HG03280 (cell line): ENCODE measurements around the gene RPL37.
"Not testable (repeated sequence)": the region's sequence is repeated elsewhere in the genome, so short reads cannot be mapped to it uniquely, and the experiment has no call there.

ENCODE experiments used
- ATAC-seq: cut with Tn5 transposase; IDR thresholded peaks from one replicate; pipeline ENCODE4 v1.9.1; 2021; ENCODE audit warnings: mild to moderate bottlenecking, moderate library complexity; ENCODE audit not compliant: unreplicated experiment

RPL37 gene

DNA sequence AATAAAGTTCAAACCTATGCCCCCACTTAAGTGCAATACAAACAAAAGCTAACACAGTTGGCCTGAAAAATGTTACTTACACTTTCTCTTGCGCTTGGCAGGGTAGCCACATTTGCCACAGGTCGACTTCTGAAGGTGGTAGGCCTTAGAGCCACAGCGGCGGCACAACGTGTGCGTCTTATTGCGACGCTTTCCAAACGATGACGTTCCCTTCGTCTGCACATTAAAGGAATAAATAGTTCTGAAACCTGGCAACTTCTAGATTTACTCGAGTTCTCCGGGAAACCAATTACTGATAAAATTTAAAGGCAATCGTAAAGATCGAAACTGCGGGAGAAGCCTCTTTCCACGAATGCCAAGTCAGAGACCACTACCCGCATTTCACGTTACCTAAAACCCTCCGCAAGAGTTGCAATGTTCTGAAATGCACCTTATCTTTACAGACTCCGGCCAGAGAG, 602 bp downstream of the RPL37 start:
- ATAC-seq, result no peak

DNA sequence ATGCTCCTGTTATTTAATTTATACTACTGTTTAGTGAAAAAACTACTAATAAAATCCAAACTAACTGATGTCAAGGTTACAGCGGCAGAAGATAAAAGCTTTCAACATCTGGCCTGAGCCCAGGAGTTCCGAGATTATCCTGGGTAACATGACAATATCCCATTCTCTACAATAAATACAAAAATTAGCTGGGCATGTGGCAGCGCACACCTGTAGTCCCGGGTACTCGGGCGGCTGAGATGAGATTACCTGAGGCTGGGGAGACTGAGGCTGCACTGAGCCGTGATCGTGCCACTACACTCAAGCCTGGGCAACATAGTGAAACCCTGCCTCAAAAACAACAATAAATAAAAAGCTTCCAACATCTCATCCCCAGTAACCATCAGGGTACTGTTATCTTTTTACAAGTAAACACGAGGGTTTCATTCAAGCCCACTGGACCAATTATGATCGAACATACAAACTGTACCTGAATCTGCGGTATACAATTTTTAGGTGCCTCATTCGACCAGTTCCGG, 1.3 kb downstream of the RPL37 start:
- no peak for ATAC-seq

DNA sequence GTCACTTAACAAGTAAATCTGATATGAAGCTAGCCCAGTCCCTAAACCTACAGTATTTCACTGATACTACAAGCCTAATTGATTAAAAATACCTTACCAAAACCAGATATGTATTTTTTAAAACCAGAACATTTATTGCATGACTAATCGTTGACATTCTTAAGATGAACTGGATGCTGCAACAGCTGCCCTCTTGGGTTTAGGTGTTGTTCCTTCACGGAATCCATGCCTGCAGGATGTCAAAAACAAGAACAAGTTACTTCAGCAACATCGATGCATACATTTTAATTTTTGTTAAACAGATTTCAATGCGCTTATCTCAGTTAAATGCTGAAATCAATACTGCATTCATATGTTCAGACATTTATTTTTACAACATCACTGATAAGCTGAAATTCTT, 2.7 kb downstream of the RPL37 start:
- no peak for ATAC-seq

DNA sequence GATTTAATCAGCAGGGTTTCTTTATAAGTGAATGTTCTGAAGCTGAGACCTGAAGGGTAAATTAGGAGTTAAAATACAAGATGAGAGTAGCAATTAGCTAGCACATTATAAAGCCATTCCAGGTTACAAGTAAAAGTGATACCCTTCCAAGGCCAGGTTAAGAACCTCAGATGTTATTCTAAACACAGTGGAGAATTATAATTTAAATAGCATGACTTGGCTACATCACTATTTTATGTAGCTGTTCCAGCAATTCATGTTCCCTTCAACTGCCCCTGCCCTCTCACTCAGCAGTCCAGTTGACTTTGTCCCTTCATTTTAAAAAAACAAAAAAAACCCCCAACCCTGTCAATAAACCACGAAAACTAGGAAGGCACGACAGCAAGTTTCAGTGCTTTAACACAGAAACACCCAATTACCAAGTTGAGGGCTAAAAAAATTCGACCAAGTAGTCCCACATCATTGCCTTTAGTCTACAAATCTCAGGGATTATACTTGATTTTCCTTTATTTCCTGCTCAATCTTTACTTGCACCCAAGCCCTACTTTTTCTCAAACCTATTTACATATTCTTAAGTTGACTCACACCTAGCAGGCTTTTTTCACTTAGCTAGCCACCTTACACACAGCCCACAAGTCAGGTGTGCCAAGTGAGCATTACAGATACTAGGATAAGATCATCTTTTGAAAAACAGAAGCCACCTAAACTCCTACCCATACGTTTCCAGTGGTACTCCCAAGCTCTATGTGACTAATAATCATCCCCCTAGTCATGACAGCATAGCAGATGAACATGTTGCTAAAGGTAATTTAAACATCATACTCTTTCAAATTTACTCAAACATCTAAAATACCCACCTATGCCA, 3.4 kb downstream of the RPL37 start:
- ATAC-seq, result no peak

DNA sequence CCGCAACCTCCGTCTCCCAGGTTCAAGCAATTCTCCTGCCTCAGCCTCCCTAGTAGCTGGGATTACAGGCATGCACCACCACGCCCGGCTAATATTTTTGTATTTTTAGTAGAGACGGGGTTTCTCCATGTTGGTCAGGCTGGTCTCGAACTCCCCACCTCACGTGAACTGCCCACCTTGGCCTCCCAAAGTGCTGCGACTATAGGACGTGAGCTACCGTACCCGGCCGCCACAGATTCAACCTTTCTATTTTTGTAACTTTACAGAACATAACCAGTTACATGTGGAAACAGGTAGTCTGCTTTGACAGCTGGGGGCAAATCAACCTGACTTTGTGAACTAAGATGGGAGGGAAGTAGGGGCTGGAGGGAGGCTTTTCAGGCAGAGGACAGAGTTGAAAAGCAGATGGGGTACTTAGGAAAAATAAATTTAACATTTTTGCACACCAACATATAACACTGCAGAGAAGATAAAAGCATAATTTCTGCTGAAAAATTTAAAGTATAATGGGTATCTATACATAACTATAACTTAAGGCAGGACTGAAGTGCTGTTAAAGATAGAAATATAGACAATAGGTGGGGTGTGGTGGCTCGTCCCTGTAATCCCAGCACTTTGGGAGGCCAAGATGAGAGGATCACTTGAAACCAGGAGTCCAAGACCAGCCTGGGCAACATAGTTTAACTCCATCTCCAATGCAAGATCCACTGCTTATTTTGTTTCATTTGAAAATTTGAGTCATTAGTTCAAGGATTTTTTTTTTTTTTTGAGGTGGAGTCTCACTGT, 5.1 kb downstream of the RPL37 start:
- ATAC-seq, result no peak

DNA sequence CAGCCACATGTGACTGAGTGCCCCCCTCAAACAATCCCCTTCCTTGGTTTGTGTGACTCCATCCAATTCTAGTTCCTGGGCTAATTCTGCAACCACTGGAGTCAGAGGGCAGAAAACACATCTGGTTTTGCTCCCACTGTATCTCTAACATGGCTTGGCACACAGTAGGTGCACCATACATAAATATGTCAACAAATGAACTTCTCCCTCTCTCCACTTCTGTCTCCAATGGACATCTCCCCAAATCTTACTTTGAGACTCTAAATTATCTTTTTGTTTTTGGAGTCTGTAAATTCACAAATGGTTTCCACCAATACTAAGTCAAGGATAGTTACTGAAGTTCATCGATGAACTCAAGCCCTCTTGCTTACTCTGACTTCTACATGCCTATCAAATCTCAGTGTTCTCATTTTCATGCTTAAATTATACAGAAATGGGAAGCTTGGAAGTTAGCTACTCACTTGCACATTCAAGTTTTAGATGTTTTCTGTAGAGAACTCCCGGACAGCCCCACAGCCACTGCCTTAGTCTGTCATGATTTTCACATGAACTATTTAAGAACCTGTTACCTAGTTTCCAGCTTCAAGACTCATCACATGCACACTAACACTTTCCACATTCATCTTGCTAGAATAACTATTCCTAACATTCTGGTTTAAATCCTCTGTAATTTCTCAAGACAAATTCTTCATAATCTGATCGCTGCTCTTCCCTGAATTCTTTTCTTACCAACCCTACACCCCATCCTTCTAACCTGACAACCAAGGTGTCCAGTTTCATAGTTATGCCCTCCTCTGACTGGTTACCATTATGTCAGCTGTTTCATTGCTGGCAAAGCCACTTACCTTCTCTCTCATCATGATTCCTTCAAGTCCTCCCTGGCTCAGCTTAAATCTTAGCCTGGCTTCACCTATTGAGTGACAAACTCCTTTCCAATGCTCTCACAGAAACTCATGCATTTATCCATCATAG, 6.0 kb downstream of the RPL37 start:
- no peak for ATAC-seq

DNA sequence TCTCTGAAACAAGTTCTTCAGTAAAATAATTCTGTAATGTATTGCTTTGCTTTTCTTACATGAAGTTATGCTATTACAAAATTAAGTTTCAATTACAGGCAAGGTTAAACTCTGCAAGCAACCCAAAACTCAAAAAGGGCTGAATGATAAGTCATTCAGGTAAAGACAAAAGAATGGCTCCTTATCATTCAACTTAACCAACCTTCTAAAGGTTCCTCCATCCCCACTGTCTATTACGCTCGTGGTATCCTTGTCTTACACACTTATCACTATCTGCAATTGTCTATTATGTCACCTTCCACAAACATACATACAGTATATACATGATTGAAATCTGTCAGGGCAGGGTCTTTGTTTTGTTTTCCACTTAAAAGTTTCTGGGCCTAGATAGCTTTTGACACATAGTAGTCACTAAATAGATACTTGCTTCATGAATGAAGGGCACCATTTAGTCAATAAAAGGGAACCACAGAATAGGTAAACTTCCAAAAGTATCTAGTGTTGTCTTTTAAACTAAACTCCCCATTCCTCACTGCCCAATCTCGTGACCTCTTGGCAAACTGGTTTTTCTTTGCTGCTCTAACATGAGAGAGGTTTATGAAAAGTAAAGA, 6.9 kb downstream of the RPL37 start:
- no peak for ATAC-seq

DNA sequence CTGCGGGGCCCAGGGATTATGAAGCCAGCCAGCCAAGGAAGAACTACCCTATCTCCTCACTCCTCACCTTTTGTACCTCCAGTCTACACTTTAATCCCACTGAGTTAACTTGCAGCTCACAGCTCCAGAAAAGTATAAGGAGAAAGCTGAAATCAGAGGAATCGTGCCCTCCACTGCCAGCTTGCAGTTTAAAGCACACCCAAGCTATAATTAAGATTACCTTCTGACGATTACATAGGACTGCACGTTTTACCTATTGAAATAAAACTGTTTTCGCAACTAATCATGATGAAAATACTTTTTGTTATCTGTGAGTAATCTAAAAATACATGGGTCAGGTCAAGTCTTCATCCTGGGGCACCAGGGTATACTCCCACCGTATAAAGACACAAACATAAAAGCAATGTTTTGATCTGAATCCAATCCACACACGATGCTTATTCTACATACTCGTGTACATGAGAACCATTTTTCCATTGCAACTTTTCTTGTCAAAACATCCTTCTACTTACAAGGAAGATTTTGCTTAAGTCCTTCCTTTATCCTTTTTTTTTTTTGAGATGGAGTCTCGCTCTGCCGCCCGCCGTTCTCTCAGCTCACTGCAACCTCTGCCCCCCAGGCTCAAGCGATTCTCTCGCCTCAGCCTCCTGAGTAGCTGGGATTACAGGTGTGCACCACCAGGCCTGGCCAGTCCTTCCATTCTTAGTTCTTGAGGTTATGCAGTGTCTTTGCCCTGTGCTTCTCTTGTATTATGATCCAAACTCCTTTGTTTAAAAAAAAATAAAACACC, 7.6 kb downstream of the RPL37 start:
- no peak for ATAC-seq

DNA sequence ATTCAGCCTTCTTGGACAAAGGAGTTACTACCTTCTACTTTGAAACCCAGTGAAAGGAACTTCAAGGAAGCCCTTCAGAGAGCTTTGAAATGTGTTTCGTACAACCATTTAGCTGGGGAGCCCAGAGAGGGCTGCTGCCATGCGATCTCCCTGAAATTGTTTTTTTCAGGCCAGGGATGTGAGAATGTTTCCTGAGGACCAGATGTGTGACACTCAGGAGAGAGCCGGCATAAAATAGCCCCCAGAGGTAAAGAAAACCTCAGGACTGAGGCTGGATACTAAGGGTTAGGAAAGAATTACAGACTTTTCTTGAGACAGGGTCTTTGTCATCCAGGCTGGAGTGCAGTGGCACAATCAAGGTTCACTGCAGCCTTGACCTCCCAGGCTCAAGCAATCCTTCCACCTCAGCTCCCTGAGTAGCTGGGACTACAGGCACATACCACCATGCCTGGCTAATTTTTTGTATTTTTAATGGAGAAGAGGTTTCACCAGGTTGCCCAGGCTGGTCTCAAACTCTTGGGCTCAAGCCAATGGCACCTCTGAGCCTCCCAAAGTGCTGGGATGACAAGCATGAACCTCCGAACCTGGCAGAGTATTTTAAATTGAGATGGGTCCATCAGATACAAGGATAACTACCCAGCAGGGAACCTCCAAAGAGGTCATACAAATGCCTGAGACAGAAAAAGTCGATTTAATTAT, 8.4 kb downstream of the RPL37 start:
- ATAC-seq, result no peak

DNA sequence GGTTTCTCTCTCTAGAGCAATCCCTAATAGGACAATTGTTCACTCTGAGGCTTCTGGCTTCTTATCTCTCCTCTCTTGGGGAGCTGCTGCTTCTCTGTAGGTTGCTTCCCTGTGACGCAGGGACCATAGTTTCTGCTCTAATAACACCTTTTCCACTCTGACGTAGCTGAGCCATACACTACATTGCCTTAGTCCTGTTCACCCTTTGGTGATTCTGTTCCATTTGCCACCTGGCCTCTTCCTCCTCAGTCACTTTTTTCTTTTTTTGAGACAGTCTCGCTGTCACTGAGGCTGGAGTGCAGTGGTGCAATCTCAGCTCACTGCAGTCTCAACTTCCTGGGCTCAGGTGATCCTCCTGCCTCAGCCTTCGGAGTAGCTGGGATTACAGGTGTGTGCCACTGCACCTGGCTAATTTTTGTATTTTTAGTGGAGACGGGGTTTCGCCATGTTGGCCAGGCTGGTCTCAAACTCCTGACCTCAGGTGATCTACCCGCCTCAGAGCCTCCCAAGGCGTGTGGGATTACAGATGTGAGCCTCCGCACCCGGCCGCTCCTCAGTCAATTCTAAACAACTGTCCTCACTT, 9.5 kb downstream of the RPL37 start:
- not testable (repeated sequence) for ATAC-seq

DNA sequence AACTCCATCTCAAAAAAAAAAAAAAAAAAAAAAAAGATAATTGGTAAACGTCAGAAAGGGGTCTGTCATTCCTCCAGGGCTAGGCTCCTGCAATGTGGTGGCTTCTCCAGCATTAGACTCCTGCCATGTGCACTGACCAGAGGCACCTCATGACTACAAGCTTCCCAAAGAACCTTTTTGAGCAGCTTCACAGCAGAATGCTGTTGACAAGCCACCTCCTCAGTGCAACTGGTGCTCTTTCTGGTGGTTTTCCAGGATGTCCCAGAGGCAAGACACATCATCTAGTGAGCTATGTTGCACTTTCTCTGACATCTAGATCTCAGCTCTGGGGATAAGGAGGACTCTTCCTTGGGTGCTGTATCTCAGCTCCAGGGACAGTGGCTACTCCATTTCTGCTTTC, 11.6 kb downstream of the RPL37 start:
- ATAC-seq, result no peak

DNA sequence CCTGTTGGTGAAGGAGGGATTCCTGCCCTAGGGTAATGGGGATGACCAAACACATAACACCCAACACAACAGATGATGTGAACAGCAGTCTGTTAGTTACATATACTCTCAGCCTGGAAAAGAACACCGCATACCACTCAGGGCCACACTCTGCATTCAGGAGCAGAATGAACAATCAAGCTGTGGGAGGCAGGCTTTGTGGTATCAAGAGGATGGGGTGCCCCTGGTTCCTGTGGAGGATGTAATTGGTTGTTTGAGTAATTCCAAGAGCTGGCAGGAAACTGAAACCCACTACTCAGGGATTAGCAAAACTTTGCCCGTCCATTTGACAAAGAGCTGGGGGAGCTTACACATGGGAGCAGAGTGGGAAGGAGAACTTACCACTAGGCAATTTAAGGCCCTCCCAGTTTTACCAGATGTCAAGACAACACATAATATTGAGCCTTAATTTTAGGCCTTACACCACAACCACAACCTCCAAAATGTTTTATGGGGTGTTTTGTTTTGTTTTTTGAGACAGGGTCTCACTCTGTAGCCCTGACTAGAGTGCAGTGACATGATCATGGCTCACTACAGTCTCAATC, 21.2 kb downstream of the RPL37 start:
- no peak for ATAC-seq

DNA sequence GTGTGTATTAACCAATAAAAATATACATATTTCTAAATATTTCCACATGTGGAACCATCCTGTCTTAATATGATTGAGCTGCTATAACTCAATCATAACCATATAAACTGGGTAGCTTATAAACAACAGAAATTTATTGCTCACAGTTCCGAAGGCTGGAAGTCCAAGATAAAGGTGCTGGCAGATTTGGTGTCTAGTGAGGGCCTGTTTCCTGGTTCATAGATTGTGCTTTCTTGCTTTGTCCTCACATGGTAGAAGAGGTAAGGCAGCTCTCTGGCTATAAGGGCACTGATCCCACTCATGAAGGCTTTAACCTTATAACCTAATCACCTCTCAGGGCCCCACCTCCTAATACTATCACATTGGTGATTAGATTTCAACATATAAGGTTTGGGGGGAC, 22.9 kb downstream of the RPL37 start:
- ATAC-seq, result no peak

DNA sequence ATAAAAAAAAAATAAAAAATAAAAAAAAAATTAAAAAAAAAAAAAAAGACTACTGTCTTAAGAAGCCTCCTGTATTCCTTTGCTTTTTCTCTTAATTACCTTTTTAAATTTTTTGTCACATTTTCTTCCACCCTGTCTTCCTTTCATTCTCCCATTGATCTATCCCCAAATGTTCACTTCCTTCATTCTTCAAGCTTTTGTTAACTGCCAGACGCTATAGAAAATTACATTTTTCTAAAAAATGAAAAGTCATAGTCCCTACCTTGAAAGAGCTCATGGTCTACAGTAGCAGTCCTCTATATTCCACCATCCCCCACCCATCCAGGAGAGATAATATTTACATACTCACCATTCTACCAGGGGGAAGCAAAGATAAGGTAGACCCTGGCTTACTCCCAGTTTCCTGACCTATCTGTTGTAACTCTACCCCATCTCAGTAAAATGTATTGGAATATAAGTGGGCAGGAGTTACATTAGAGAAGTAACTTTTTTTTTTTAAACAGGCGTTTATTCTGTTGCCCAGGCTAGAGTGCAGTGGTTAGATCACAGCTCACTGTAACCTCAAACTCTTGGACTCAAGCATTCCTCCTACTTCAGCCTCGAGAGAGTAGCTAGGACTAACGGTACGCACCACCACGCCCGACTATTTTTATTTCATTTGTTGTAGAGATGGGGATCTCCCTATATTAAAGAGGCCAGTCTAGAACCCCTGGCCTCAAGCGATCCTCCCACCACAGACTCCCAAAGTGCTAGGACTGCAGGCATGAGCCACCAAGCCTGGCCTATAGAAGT, 33.1 kb downstream of the RPL37 start:
- ATAC-seq, result no peak

DNA sequence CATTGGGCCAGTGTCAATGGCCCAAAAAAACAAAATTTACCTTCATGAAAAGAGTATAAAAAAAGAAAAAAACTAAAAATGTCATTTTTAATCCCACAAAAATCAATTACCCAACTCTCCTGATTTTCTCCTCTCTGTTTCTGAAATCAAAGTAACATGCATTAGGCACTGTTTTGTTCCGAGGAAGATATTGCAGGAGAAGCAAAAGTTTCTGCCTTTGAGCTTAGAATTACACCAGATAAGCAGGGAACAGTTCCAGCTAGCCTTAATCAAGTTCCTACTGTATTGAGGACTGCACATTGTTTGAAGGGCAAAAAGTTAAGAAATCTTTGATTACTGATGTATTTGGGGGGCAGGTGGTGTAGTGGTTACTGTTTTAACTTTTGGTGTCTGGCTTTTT, 35.8 kb downstream of the RPL37 start:
- ATAC-seq, result no peak

DNA sequence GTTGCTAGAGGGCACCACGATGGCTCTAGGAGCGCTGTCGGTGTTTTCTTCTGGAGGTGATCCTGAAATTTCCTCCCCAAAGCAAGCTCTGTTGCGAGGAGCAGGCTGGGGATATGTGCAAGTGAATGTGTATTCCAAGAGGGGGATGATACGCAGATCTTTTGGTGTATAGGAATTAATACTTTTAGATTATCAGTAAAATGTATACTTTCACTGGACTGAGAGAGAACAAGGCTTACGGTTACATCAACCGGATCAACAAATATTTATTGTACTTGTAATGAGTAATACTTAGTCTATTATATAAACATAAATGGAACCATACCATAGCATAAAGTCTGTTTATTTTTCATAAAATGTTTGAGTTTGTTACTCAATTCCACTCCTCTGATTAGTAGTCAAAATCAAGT, 36.2 kb downstream of the RPL37 start:
- no peak for ATAC-seq

DNA sequence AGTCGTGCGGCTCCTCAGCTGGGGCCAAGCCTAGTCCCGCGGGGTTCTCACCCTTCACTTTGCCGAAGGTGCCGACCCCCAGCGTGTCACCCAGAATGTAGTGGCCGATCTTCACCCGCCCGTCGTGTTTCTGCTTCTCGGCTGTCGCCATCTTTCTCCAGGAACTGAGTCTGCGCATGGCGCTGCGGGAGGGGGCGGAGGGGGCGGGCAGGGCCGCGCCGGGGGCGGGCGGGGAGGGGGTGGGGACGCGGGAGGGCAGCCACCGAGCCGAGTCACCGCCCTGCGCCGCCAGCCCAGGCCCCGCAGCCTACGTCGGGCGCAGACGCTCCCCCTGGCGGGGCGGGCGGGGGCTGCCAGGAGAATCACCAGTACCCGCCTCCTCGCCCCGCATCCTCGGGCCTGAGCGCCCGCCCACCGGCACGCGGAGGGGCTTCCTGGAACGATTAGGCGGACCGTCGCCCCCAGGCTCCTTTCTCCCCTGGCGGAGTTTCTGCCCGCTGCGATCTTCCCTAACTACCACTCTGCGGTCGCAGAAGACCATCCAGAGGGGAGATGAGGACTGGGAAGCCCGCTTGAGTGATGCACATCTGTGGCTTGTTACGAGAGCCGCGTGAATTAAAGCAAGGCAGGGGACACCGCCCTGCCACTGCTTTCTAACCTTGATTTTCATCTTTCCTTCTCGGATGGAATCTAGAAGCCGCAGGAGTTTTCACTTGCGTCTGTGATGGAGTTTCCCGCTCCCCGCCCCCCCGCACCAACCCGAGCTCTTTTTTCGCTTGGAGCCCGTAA, 36.8 kb downstream of the RPL37 start, which contains the start of gene PRKAA1:
TSS of gene PRKAA1 (minus strand) at position 363 of the 789 bp plus-strand sequence. CDS start at position 178, 185 bp downstream.
- ATAC-seq, result peak; percentile 99
